Stomach (tissue), 4 donors: Measurements from ENCODE around the gene GCNT1.

Experiments used
- EP300 ChIP-seq: sonication (generic); formaldehyde crosslinking; IDR thresholded peaks from one replicate; pipeline ENCODE4 v1.6.1; 2017; ENCODE audit warnings: antibody characterized with exemption
- POLR2AphosphoS5 ChIP-seq, 3 donors: sonication (generic); formaldehyde crosslinking; IDR thresholded peaks; one replicate each; pipeline ENCODE4 v1.6.1; 2016; ENCODE audit warnings: antibody characterized with exemption in 3 of 3
- TF ChIP-seq, protein P1 (sequence below), 7 experiments: fragments of 450-650 bp in 4 of 7; fragments of 200-600 bp in 3 of 7; sonication (generic) in 3 of 7; IDR thresholded peaks; one replicate each; pipeline ENCODE4 v1.5.1; 2016 to 2019; ENCODE audit warnings: antibody characterized with exemption in 7 of 7, control low read depth in 2 of 7, mild to moderate bottlenecking in 1 of 7

GRCh38 chr9:76433836-76434235 is 25.1 kb upstream of the GCNT1 start:
- TF ChIP-seq, protein P1, sequence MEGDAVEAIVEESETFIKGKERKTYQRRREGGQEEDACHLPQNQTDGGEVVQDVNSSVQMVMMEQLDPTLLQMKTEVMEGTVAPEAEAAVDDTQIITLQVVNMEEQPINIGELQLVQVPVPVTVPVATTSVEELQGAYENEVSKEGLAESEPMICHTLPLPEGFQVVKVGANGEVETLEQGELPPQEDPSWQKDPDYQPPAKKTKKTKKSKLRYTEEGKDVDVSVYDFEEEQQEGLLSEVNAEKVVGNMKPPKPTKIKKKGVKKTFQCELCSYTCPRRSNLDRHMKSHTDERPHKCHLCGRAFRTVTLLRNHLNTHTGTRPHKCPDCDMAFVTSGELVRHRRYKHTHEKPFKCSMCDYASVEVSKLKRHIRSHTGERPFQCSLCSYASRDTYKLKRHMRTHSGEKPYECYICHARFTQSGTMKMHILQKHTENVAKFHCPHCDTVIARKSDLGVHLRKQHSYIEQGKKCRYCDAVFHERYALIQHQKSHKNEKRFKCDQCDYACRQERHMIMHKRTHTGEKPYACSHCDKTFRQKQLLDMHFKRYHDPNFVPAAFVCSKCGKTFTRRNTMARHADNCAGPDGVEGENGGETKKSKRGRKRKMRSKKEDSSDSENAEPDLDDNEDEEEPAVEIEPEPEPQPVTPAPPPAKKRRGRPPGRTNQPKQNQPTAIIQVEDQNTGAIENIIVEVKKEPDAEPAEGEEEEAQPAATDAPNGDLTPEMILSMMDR (IDR thresholded peaks at IDR 0.05), result no peak
- TF ChIP-seq EP300, result no peak
- no peak for TF ChIP-seq POLR2AphosphoS5 (IDR thresholded peaks at IDR 0.05)
